ENCODE measurements around the gene FANCG.

Gene FANCG

DNA sequence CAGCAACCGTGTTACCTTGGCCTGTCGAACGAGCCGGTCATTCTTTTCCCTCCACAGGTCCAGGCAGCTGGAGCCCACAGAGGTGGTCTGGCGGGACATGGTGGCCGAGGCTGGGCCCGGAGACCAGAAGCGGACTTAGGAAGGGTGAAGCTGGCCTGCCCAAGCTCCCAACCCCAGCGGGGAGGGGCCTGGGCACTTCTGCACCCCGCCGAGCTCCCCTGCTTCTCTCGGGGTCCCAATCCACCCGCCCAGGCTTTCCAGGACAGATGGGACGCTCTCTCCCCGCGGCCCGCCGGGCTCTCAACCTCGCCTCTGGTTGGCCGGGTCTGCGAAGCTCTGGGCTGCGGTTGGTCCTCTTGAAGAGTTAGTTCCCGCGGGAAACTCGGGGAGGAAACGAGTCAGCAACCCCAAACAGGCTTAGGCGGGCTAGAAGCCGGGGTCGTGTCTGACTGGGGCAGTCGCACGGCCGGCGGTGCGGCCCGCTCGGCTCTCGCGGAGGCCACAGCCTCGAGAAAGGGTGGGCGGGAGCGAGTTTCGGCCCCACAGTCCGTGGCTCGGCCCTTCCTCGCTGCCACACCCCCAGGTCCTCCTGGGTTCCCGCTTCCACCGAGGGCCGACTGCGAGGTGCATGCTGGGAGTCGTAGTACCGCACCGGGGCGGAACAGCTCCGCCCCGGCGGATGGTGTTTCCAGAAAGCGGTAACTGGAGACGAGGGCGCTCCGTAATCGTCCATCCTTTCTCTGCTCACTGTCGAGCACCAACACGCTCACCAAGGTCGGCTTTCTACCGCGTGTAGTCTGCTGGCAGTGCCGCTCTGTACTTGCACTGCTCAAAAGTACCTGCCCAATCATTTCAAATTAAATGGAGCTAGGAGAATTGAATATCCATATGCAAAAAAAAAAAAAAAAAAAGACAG, at the start of gene FANCG:
Gene FANCG, minus strand, starts transcription at position 517 of the 916 bp plus-strand sequence. Its CDS starts 418 bp downstream, at position 99.
- DNase-seq (ENCODE audit: low read depth): peak; percentile 69

DNA sequence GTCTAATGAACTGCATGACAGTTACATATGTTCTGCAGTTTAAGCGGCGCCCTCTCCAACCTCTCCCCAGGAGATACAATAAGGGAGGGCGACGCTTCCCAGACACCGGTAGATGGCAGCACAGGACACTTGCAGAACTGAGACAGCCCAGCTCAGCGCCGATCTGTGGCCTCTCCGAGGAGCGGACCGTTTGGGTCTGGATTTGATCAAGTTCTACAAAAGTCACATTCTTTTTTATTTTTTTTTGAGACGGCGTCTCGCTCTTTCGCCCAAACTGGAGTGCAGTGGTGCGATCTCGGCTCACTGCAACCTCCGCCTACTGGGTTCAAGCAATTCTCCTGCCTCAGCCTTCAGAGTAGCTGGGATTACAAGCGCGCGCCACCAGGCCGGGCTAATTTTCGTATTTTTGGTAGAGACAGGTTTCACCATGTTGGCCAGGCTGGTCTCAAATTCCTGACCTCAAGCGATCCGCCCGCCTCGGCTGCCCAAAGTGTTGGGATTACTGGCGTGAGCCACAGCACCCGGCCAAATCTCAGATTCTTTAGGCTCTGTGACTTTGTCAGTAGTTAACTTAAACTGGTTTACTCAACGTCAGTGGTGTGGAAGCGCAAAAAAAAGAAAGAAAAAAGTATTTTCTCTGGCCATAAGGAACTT, 37.3 kb upstream of the FANCG start:
- DNase-seq (ENCODE audit: low read depth): peak; percentile 73

GRCh38 chr9:35116539-35116897, 36.8 kb upstream of the FANCG start:
- DNase-seq (ENCODE audit: low read depth): no peak

DNA sequence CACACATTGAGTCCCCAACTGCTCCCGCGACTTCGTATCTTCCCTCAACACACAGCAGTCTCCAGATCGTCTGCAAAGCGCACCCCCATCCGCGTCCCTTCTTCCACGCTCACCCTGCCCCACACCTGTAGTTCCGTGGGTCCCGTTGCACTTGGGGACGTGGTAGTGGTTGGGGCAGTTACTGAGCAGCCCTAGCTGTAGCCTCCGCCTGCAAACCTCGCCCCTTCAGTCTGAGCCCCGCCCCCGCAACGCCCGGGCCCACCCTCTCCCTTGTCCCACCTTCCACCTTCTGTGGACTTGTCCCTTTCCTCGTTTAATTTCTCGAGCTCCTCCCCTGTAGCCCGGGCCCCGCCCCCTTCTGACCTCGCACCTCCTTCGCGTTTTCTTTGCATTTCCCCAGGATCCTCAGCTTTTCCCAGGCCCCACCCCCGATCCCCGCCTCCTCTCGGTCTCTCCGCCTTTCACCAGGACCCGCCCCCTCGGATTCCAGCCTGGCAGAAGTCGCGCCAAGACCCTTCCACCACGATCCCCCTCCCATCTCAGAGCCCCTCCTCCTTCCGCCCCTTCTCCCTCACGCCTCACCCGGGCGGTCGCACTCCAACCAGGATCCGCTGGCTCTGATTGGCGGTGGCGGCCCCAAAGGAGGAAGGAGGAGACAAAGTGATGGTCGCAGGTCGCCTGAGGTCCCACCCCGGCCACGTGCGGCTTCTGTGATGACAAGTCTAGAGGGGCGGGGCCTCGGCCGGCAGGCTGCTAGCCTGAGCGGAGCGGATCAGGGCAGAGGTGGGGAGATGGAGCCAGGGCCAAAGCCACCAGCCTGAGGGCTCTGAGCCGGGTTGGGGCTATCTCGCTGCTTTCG, 36.2 kb upstream of the FANCG start, which contains the start of gene ATOSB:
Gene ATOSB, minus strand, starts transcription at position 183 of the 859 bp plus-strand sequence. CDS start 7,588 bp downstream, outside the sequence.
- DNase-seq (ENCODE audit: low read depth): peak; percentile 88

DNA sequence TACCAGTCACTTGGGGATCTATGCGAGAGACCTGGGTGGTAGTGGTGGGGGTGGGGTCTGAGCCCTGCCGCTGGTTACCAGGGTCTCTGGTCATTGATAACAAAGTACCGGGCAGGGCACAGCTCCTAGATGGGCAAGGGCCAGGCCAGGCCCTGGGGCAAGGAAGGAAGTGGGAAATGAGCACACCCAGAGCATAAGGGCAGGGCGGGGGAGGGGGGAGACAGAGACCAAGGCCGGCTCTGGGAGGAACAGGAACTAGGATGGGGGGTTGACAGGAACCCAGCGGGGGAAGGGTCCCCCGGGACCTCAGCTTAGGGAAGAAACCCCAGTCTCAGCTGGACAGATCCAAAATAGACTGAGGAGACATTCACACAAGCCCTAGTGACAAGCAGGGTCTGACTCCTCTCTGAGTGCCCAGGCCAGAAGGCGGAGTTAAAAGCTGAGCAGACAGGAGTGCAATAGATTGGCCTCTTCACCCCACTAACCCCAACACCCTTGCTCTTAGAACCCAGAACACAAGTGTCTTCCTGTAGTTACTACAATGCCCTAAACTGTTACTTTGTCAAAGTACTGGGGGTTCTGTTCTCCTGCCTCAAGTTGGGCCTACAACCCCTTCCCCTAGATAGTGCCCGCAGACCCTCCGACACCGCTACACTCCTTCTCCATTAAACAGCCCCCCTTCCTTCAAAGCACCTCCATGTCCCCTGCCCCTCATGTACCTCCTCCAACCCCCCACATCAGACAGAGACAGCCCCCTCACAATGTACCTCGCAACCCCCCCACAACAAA, 35.3 kb upstream of the FANCG start:
- no peak for DNase-seq (ENCODE audit: low read depth)

DNA sequence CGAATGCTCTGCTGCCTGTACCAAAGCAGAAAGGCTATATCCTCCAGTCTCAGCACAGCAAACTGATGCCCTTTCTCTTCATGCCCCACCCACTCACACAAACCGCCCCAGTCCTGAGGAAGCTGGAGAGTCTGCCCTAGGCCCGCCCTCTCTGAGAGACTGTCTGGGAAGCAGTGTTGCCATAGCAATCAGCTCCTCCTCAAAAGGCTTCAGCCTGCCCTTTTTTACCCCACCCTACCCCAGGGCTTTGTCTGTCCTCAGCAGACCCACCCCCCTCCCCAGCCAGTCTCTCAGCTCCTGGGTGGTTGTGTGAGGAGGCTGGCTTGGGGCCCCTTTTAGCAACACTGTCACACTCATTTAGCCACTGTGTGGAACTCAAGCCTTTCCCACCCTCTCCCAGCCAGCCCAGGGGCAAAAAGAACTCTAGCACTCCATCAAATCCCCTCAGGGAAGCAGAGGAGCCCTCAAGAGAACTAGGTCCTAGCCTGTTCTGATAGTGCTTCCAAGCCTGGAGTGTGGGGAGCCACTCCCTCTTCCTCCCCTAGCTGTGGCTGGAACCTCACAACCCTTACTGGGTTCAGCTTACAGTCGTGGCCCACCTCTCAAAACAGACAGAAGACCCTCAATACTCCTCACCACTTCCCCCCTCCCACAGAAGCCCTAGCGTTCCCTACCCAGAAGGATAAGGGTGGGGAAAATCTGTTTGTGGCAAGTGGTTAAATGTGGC, 34.5 kb upstream of the FANCG start:
- DNase-seq (ENCODE audit: low read depth): no peak

DNA sequence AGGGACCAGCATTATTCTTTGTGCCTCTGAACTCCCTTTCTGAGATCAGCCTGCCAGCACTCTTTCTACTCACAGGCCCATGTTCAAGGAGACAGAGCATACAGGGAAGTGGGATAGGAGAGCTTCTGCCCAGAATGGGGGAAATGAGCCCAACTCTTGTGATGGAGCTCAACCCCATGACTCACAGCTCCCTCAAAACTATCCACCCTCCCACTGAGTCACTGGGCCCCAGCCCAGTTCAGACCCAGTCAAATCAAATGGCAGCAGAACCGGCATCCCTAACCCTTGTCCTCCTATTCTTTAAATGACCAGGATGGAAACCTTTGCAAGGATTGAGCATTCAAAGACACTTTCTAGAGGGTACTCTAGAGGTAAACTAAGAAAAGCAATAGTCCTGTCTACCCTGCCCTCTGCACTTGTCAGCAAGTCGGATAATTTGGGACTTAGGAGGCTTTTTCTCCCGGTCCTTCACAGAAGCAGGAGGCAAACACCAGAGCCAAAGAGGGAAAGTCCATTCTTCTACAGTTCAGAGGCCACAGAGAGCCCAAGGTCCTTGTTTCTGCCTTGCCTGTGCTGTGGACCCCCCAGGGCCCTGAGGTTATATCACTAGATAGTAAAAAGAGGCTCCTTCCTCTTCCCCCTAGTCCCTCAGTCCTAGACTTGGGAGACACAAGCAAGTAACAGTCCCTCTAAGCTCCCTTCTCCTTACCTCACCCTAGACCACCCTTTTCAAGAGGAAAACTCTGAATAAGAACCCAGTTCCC, 32.7 kb upstream of the FANCG start:
- DNase-seq (ENCODE audit: low read depth): no peak

DNA sequence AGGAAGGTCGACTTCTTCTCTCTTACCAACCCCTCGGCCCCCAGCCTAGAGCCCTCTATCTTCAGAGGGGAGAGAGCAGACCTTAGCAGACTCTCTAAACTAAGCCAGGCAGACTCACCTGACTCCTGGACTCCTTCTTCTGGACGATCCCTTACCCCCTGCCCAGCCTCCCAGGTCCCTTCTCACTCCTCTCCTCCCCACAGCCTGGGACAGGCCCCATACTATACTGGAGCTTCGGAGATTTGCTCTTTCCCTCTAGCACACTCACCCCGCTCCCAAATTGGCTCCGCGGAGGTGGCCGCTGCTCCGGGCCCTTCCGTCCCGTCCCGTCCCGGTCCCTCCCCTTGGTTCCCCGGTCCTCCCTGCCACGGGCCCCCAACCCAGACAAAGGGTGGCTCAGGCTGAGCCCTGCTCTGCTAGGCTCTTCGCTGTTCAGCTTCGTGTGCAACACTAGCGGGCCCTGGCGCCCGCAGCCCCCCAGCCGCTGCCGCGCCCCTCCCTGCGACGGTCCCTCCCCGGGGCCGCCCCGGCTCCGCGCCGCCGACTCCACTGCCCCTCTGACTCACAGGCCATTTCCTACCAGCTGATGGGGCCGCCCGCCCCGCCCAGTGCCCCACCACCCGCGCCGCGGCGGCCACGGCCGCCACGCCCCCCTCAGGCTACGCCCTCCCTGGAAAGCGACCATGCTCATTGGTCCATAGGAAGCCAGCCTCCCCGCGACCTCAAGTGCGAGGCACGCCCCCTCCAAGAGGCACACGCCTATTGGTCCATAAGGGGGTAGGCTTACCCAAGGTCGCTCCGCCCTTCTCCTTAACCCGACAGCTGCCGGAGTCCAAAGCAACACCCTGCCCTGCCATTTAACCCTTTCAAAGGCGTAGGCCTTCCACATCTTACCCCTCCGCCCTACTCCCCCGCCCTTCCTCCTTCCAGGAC, 31.5 kb upstream of the FANCG start:
- DNase-seq (ENCODE audit: low read depth): peak; percentile 91

DNA sequence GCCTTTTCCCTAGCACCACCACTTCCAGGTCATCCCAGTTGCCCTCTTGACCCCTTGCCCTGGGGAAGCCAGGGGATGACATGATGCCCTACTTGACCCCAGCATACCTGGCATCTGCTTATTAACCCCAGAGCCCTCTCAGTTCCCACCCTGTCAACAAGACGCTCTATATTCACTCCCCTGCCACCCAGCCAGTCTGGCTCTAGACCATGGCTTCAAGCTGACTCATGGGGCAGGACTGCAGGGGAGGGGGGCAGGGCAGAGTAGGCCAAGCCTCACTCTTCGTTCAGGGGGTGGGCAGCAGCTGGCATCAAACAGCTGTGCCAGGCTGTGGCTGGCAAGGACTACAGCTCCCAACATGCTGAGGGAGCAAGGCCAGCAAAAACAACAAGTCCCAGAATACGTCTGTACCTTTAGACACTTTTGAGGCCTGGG, 30.6 kb upstream of the FANCG start:
- no peak for DNase-seq (ENCODE audit: low read depth)

DNA sequence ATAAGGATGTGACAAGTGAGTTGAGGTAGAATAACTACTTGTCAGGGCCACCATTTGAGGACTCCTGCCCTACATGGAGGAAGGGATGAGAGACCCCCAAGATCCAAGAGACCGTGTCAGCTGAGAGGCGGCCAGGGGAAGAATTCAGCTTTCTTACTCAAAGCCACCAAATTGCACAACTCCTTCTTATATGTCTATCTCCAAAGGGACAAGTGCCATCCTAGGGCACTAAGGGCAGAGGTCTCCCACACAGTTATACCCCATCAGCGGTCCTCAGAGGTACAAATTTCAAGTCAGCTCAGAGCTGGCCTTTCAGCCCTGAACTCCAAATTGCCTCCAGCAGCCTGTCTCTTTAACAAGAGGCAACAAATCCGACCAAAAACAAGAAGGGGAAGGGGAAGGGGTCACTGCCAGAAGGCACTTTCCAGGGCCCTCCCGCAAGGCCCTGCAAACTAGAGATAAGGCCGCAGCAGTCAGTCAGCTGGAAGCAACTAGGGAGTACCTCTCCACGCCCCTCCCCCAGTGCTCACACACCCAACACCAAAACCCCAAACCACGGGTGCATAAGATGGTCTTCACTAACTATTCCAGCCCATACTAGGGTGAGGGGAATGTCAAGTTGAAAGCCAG, 29.3 kb upstream of the FANCG start:
- no peak for DNase-seq (ENCODE audit: low read depth)

DNA sequence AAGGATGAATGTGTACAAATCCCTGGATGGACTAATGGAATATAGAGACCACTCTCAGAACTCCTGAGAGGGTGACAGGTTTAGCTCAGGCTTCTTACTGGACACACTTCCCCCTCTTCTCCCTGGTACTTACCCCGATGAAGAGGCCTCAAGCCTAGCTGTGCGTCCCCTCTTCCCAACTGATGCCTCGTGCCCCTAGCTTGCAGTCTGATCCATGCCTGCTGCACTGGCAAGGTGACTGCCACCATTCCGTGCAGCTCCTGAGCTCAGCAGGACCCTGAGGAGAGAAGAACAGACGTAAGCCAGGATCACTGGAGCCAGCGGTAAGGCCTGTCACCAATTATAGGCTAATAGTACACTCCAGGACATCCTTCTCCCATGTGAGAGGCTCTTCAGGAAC, 28.7 kb upstream of the FANCG start:
- no peak for DNase-seq (ENCODE audit: low read depth)

DNA sequence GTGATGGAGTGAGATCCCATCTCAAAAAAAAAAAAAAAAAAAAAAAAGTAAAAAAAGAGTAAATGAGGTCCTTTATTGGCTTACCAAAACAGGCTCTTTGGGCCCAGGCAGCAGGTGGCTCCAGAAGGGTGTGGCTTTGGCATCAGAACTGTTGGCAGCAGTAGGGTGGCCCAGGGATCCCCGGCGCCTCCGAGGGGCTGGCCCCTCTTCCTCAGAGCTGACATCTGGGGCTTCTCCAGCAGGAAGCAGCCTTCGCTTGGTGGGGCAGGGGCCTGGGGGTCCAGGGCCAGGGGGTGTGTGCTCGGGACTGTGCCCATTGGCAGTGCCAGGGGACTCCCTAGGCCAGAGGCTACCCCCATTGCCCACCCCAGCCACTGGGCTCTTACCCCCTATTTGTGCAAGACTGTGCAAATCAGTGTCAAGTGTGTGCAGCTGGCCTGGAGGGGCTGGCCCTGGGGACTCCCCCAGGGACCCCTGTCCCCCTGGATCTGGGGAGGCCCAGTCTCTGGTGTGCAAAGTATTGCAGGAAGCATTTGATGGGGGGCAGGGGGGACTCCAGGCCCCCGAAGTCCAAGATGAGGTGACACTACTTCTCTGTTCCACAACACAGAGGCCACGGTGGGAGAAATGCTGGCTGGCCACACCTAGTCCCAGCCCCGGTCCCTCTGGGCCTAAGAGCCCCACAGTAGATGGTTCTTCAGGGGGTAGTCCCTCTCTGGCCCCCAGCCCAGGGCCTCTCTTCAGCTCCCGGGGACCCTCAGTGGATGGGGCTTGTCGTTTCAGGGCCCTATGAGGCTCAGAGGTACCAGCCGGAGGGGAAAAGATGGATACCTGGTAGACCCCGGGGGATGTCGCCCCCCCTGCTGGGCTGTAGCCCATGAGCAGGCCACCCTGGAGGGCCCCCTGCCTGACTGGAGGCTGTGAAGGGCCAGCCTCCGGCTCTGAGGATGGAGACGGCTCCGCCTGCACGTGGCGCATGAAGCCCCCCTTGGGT, 27.9 kb upstream of the FANCG start:
- no peak for DNase-seq (ENCODE audit: low read depth)

- no peak for DNase-seq (ENCODE audit: low read depth)
These were observed 26.6 kb upstream of the FANCG start for GRCh38 chr9:35106343-35106730.

DNA sequence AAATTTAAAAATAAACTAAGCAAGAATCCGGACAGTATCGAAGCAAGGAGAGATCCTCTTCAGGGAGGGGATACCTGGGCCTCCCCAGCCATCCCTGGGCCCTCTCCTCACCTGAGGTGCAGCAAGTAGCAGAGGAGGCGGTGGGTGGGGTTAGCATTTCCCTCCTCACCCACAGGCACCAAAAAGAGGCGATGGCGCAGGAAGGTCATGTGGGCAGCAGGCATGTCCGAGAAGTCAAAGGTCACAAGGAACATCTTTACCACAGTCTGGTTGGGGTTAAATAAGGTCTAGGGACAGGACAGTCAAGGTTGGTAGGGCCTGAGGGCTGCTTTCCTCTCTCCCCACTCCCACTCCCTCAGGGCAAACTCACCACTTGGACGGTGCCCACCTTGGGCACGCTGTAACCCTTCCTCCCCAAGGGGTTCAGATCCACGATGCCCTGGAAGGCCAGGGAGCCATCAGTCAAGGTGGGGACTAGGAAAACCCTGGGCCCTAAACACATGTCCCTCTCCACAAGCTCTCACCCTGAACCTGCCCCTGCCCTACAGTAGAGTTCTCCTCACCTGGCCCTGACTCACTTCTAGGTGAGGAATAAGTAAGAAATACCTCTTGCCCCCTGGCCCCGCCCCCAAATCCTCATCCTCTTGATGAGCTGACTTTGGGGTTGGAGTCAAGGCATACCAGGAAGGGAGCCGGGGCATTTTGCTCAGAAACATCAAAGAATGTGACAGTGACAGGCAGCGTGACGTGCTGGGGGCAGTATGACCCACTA, 26.0 kb upstream of the FANCG start:
- DNase-seq (ENCODE audit: low read depth): no peak

DNA sequence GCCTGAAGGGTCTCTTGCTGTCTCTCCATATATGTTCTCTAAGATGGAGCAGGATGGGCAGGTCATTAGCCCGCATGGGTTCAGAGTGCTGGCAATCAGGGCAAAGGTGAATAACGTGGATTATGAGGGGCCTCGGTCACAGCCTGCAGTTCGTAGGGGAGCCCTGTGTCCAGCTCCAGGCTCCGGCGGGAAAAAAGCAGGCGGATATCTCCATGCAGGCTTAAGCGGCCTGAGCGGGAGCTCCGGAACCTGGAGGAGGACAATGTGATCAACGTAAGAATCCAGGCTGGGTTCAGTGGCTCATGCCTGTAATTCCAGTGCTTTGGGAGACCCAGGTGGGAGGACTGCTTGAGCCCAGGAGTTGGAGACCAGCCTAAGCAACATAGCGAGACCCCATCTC, 25.4 kb upstream of the FANCG start:
- DNase-seq (ENCODE audit: low read depth): no peak

- no peak for DNase-seq (ENCODE audit: low read depth)
These were observed 24.8 kb upstream of the FANCG start for GRCh38 chr9:35104586-35104985.

All from stimulated activated CD8-positive, alpha-beta memory T cell treated with anti-CD3 and anti-CD28 coated beads, Interleukin-7, amount 100 ng/mL, for 24 hours (primary cell).